Measurements from ENCODE around the gene MAPK4.

DNA sequence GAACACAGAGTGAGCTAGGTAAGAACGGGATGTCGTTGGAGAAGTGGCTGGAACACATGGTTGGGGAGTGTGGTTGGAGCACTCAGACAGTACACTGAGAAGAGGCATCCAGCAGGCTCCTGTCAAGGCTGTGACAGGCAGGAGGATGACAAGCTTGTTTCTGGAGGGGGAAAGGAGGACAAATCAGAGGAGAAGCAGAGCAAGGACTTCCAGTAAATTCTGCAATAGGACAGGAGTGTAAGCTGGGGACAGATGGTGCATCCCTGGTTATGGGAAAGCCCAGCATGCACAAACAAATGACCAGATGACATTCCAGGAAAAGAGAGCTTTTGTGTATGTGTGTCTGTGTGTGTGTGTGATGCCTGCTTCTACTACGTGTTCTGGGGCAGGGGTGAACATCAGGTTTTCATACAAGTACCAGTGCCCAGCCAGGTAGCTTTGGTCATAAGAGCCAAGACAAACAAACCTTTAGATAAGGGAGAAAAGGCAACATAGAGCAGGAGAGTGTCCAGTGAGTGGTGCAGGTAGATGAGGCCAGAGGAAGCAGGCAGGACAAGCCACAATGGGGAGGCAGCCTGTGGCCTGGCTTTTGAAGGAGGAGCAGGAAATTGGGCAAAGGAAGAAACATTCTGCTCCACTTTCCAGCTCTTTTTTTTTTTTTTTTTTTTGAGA, 32.1 kb upstream of the MAPK4 start:
- TF ChIP-seq, protein P1, sequence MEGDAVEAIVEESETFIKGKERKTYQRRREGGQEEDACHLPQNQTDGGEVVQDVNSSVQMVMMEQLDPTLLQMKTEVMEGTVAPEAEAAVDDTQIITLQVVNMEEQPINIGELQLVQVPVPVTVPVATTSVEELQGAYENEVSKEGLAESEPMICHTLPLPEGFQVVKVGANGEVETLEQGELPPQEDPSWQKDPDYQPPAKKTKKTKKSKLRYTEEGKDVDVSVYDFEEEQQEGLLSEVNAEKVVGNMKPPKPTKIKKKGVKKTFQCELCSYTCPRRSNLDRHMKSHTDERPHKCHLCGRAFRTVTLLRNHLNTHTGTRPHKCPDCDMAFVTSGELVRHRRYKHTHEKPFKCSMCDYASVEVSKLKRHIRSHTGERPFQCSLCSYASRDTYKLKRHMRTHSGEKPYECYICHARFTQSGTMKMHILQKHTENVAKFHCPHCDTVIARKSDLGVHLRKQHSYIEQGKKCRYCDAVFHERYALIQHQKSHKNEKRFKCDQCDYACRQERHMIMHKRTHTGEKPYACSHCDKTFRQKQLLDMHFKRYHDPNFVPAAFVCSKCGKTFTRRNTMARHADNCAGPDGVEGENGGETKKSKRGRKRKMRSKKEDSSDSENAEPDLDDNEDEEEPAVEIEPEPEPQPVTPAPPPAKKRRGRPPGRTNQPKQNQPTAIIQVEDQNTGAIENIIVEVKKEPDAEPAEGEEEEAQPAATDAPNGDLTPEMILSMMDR (IDR thresholded peaks at IDR 0.05), result no peak
- TF ChIP-seq EP300 (IDR thresholded peaks at IDR 0.05), result no peak
- TF ChIP-seq POLR2A (IDR thresholded peaks at IDR 0.05), result no peak
- TF ChIP-seq POLR2AphosphoS5 (IDR thresholded peaks at IDR 0.05), result no peak

Data from sigmoid colon (tissue), 4 donors.